GM19324 (cell line): Measurements from ENCODE around the gene SNAP29.
"Not testable (repeated sequence)": the region's sequence is repeated elsewhere in the genome, so short reads cannot be mapped to it uniquely, and the experiment has no call there.

Source experiments
- ATAC-seq: cut with Tn5 transposase; IDR thresholded peaks from one replicate; pipeline ENCODE4 v1.9.1; 2021; ENCODE audit warnings: mild to moderate bottlenecking, moderate library complexity; ENCODE audit not compliant: unreplicated experiment, low FRiP score

Gene SNAP29

GRCh38 chr22:20890975-20891374, 32.2 kb downstream of the SNAP29 start:
- ATAC-seq, result no peak

- ATAC-seq, result not testable (repeated sequence)
These were observed 38.9 kb downstream of the SNAP29 start for GRCh38 chr22:20897737-20898136.

- no peak for ATAC-seq
These were observed 41.1 kb downstream of the SNAP29 start for GRCh38 chr22:20899827-20900423.

- ATAC-seq, result not testable (repeated sequence)
These were observed 42.6 kb downstream of the SNAP29 start for GRCh38 chr22:20901093-20902033.

GRCh38 chr22:20903093-20903492, 44.3 kb downstream of the SNAP29 start:
- ATAC-seq, result no peak

GRCh38 chr22:20904008-20904979, 45.5 kb downstream of the SNAP29 start:
- ATAC-seq, result no peak

GRCh38 chr22:20904980-20905355, 46.2 kb downstream of the SNAP29 start:
- ATAC-seq, result no peak

- ATAC-seq, result no peak
These were observed 46.9 kb downstream of the SNAP29 start for GRCh38 chr22:20905415-20906386.

GRCh38 chr22:20906387-20906767, 47.6 kb downstream of the SNAP29 start:
- ATAC-seq, result no peak

- not testable (repeated sequence) for ATAC-seq
These were observed 49.9 kb downstream of the SNAP29 start for GRCh38 chr22:20908717-20909116.

- no peak for ATAC-seq
These were observed 50.9 kb downstream of the SNAP29 start for GRCh38 chr22:20909543-20910303.

- ATAC-seq, result no peak
These were observed 53.7 kb downstream of the SNAP29 start for GRCh38 chr22:20912494-20912893.

GRCh38 chr22:20916916-20917810, 58.4 kb downstream of the SNAP29 start, which contains the start of gene CRKL:
Gene CRKL, plus strand, starts transcription at chr22:20917407. Its CDS starts 528 bp downstream, at chr22:20917935.
- peak; percentile 98 for ATAC-seq

- ATAC-seq, result no peak
These were observed 59.9 kb downstream of the SNAP29 start for GRCh38 chr22:20918663-20919218.

GRCh38 chr22:20919718-20920117, 60.9 kb downstream of the SNAP29 start:
- ATAC-seq, result no peak

- no peak for ATAC-seq
These were observed 62.0 kb downstream of the SNAP29 start for GRCh38 chr22:20920881-20921203.

GRCh38 chr22:20922141-20922751, 63.4 kb downstream of the SNAP29 start:
- no peak for ATAC-seq
